B cell (primary cell): Measurements from ENCODE around the gene SPDYA.

Source experiments
- CTCF ChIP-seq: fragments of 200-600 bp; IDR thresholded peaks from one replicate; pipeline ENCODE4 v1.8.0; 2022; ENCODE audit warnings: antibody characterized with exemption, mild to moderate bottlenecking
- EZH2 ChIP-seq: IDR thresholded peaks from 2 replicates; pipeline ENCODE4 v1.6.1; 2012; ENCODE audit warnings: borderline replicate concordance, low read depth, mild to moderate bottlenecking, moderate library complexity, low read length; ENCODE audit not compliant: insufficient read depth, poor library complexity, severe bottlenecking

DNA sequence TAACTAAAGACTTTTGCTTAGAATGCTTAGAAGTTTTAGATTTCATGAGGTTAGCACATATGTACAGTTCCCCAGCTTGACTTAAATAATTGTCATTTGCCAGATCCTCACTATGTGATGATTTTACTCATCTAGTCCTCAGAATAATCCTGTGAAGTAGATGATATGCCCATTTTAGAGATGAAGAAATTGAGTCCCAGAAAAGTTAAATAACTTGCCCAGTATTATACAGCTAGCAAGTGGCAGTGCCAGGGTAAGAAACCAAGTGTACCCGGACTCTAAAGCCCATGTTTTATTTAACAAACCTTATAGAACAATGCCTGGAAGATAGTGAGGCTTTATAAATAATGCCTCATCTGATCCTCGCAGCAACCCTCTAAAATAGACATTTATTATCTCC is 28.3 kb downstream of the SPDYA start:
- no peak for TF ChIP-seq CTCF
- TF ChIP-seq EZH2 = no peak
